Memory B cell (primary cell): ENCODE measurements around the gene IL10.
"Not testable (repeated sequence)": the region's sequence is repeated elsewhere in the genome, so short reads cannot be mapped to it uniquely, and the experiment has no call there.

Source experiments
- ATAC-seq: fragments of 150-1000 bp; cut with Tn5 transposase; 2 replicates; pipeline ENCODE4 v1.10.0; 2021; ENCODE audit warnings: low read depth, mild to moderate bottlenecking, moderate library complexity
- DNase-seq, 2 donors: peaks; one replicate each; pipeline ENCODE4 v3.0.0; 2022; ENCODE audit warnings: low spot score in 2 of 2
- H3K27ac Mint-ChIP-seq: one replicate; pipeline ENCODE4 v1.8.0; 2022; ENCODE audit warnings: mild to moderate bottlenecking, moderate library complexity, mixed read lengths
- H3K27me3 Mint-ChIP-seq: one replicate; pipeline ENCODE4 v1.8.0; 2022; ENCODE audit warnings: mixed read lengths
- H3K36me3 Mint-ChIP-seq: one replicate; pipeline ENCODE4 v1.8.0; 2022; ENCODE audit warnings: mild to moderate bottlenecking, mixed read lengths
- H3K4me1 Mint-ChIP-seq: one replicate; pipeline ENCODE4 v1.8.0; 2022; ENCODE audit warnings: mixed read lengths
- H3K4me3 Mint-ChIP-seq: one replicate; pipeline ENCODE4 v1.8.0; 2022; ENCODE audit warnings: mild to moderate bottlenecking, moderate library complexity, mixed read lengths
- H3K9me3 Mint-ChIP-seq: one replicate; pipeline ENCODE4 v1.8.0; 2022; ENCODE audit warnings: mixed read lengths

The IL10 gene

DNA sequence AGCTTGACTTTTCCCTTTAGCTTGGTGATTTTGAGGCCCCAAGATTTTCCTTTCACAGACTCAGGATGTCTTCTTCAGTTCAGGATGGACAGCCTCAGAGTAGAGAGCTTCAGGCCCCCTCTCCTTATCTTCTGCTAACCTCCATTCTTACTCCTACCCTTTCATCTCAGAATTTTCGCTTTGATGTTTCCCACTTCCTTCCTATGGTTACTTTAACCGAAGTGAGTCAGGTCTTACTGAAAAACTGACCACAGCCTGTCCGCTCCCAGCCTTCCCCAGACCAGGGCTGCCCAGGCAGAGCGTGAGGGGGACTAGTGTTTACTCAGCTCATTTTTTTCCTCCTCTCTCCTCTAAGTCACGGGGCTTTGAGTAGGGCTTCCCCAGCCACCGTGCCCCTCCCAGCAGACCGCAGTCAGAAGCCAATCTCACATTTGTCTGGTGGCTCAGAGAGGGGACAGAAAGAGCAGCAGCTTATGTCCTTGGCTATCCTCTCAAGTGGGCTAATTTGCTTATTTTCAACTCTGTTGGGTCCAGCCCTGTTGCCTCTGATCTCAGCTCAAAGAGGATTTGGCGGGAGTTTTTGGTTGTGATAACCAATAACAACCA lies 5.9 kb downstream of the IL10 start:
- H3K27ac Mint-ChIP-seq, result peak overlapping the region; percentile 15
- no peaks in the 10 kb centered on the region for H3K9me3 Mint-ChIP-seq
- H3K4me1 Mint-ChIP-seq, result peaks cover 37% of the 10 kb centered on the region
- H3K27me3 Mint-ChIP-seq, result no peaks in the 10 kb centered on the region
- ATAC-seq (peak; percentile 91), DNase-seq (peak in 1 of 2 donors; percentile 41)
- peak overlapping the region; percentile 35 for H3K4me3 Mint-ChIP-seq
- H3K36me3 Mint-ChIP-seq, result no peaks in the 10 kb centered on the region

DNA sequence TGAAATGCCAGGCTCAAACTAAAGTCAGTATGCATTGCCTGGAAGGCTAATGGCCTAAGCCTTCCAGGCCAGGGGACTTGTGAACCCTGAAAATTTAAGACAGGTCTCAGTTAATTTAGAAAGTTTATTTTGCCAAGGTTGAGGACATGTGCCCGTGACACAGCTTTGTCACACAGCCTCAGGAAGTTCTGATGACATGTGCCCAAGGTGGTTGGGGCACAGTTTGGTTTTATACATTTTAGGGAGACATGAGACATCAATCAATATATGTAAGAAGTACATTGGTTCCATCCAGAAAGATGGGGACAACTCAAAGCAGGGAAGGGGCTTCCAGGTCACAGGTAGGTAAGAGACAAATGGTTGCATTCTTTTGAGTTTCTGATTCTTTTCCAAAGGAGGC lies 6.5 kb downstream of the IL10 start:
- peaks cover 33% of the 10 kb centered on the region for H3K4me1 Mint-ChIP-seq
- not testable (repeated sequence) for H3K9me3 Mint-ChIP-seq, DNase-seq, H3K27me3 Mint-ChIP-seq, H3K36me3 Mint-ChIP-seq, ATAC-seq, H3K27ac Mint-ChIP-seq, H3K4me3 Mint-ChIP-seq

DNA sequence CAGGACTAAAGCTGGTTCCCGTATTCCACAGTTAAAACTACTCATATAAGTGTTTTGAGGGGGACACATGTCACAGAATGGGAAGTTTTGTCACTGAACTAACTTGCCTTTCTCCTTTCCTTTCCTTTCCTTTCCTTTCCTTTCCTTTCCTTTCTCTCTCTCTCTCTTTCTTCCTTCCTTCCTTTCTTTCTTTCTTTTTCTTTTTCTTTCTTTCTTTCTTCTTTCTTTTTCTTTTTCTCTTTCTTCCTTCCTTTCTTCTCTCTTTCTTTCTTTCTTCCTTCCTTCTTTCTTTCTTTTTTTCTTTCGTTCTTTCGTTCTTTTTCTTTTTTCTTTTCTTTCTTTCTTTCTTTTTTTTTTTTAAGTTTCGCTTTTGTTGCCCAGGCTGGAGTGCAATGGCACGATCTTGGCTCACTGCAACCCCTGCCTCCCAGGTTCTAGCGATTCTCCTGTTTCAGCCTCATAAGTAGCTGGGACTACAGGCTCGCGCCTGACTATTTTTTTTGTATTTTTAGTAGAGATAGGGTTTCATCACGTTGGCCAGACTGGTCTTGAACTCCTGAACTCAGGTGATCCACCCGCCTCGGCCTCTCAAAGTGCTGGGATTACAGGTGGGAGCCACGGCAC lies 9.4 kb downstream of the IL10 start:
- not testable (repeated sequence) for H3K27me3 Mint-ChIP-seq, H3K4me3 Mint-ChIP-seq, H3K27ac Mint-ChIP-seq, H3K36me3 Mint-ChIP-seq, H3K9me3 Mint-ChIP-seq, ATAC-seq, DNase-seq
- peaks cover 15% of the 10 kb centered on the region for H3K4me1 Mint-ChIP-seq

GRCh38 chr1:206761159-206761768 lies 11.0 kb downstream of the IL10 start:
- DNase-seq, result no peak
- Mint-ChIP-seq H3K4me1 (peaks cover 5% of the 10 kb centered on the region), H3K4me3 (no peak overlapping the region), H3K36me3 (no peaks in the 10 kb centered on the region), H3K27me3 (no peaks in the 10 kb centered on the region), H3K9me3 (no peaks in the 10 kb centered on the region), H3K27ac (no peak overlapping the region)
- ATAC-seq, result no peak

DNA sequence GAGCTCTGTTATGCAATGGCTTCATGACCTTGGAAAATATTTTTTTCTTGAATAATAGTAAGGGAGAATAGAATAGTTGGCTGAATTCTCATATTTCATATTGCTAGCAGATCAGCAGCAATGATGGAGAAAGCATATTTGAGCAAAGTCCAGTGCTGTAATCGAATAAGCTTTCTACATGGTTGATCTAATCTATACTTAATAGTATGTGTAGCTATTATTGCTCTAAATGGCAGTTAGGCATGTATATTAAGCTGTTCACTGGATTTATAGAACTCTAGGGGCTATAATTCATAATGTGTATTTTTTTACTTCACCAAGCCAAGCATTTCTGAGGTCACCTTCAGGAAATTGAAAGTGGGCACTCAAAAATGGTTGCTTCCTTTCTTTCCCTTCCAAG lies 11.7 kb downstream of the IL10 start:
- DNase-seq (no peak), ATAC-seq (no peak)
- Mint-ChIP-seq H3K4me1 (no peaks in the 10 kb centered on the region), H3K9me3 (no peaks in the 10 kb centered on the region), H3K36me3 (no peaks in the 10 kb centered on the region), H3K27me3 (no peaks in the 10 kb centered on the region), H3K27ac (no peak overlapping the region), H3K4me3 (no peak overlapping the region)

DNA sequence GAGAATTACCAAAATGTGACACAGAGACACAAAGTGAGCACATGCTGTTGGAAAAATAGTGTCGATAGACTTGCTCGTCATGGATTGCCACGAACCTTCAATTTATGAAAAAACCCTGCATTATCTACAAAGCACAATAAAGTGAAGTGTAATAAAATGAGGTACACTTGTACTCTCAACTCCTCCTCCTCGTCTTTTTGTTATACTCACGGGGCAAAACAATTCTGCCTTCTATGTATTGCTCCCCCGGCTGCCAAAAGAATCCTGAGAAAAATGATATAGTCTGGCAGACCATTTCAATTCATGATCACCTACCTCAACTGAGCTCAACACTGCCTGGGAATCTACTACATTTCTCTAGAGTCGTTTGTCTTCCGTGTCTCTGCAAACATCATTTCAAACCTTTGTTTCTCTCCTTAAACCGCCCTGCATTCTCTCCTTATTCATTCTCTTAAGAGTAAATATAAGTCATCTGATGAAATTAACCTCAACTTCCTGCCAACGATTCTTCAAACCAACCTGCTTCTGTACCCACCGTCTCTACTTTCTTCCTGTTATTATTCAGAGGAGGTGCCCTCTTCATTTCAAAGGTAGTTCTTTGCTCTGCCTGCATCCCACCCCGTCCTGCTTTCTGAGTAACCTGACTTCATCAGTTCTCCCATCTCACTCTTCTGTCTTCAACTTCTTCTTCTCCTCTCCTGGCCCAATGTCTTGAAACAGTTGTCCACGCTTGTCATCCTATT lies 14.6 kb downstream of the IL10 start:
- Mint-ChIP-seq H3K4me3 (no peak overlapping the region), H3K4me1 (peaks cover under 1% of the 10 kb centered on the region), H3K36me3 (peaks cover 4% of the 10 kb centered on the region), H3K9me3 (no peaks in the 10 kb centered on the region), H3K27ac (no peak overlapping the region), H3K27me3 (peaks cover 3% of the 10 kb centered on the region)
- DNase-seq (no peak), ATAC-seq (peak; percentile 80)

GRCh38 chr1:206754011-206754410 lies 18.3 kb downstream of the IL10 start:
- Mint-ChIP-seq H3K27me3 (peaks cover 8% of the 10 kb centered on the region), H3K9me3 (no peaks in the 10 kb centered on the region), H3K36me3 (peaks cover 4% of the 10 kb centered on the region), H3K4me3 (no peak overlapping the region), H3K4me1 (peaks cover 4% of the 10 kb centered on the region), H3K27ac (no peak overlapping the region)
- DNase-seq, result no peak
- ATAC-seq, result no peak

GRCh38 chr1:206753141-206753540 lies 19.2 kb downstream of the IL10 start:
- no peak overlapping the region for H3K4me3 Mint-ChIP-seq
- no peak for ATAC-seq
- H3K36me3 Mint-ChIP-seq, result peaks cover 4% of the 10 kb centered on the region
- H3K9me3 Mint-ChIP-seq, result no peaks in the 10 kb centered on the region
- no peak overlapping the region for H3K27ac Mint-ChIP-seq
- H3K27me3 Mint-ChIP-seq, result peaks cover 8% of the 10 kb centered on the region
- no peak for DNase-seq
- peaks cover 4% of the 10 kb centered on the region for H3K4me1 Mint-ChIP-seq

- Mint-ChIP-seq H3K9me3 (no peaks in the 10 kb centered on the region), H3K27me3 (peaks cover 8% of the 10 kb centered on the region), H3K4me3 (no peak overlapping the region), H3K36me3 (peaks cover 4% of the 10 kb centered on the region), H3K27ac (peak overlapping the region; percentile 28), H3K4me1 (peaks cover 4% of the 10 kb centered on the region)
- ATAC-seq (no peak), DNase-seq (no peak)
Measured at GRCh38 chr1:206752481-206752880, 19.8 kb downstream of the IL10 start.

DNA sequence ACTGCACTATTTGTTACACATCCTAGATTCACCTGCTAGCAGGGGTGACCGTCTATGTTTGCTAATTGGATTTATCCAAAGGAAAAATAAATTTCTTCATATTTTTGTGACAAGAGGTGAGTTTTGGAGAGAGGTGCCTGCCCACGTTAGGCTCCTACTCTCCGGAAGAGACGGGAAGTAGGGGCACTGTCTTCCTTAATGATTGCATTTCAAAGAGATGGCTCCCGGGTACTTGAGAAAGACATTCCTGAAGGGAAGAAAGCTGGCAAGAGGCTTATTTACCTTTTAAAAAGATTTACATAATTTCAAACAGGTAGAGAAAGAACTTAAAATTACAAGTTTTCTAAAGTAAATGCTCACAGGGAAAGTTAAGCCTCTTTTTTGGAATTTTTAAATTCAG lies 20.4 kb downstream of the IL10 start:
- H3K9me3 Mint-ChIP-seq, result no peaks in the 10 kb centered on the region
- H3K27me3 Mint-ChIP-seq, result peaks cover 8% of the 10 kb centered on the region
- no peak overlapping the region for H3K27ac Mint-ChIP-seq

GRCh38 chr1:206748348-206749030 lies 23.8 kb downstream of the IL10 start:
- H3K27me3 Mint-ChIP-seq, result peaks cover 6% of the 10 kb centered on the region
- H3K36me3 Mint-ChIP-seq, result no peaks in the 10 kb centered on the region
- H3K4me1 Mint-ChIP-seq, result peaks cover 10% of the 10 kb centered on the region
- H3K27ac Mint-ChIP-seq, result no peak overlapping the region
- ATAC-seq (no peak), DNase-seq (no peak)
- no peaks in the 10 kb centered on the region for H3K9me3 Mint-ChIP-seq
- H3K4me3 Mint-ChIP-seq, result no peak overlapping the region

More for the DNA sequence above, 20.4 kb downstream of the IL10 start:
- Mint-ChIP-seq H3K36me3 (peaks cover 4% of the 10 kb centered on the region), H3K4me1 (peaks cover 4% of the 10 kb centered on the region), H3K4me3 (no peak overlapping the region)
- no peak for DNase-seq
- no peak for ATAC-seq

- Mint-ChIP-seq H3K36me3 (no peaks in the 10 kb centered on the region), H3K27me3 (peaks cover 2% of the 10 kb centered on the region), H3K4me1 (peaks cover 22% of the 10 kb centered on the region), H3K4me3 (no peak overlapping the region), H3K27ac (no peak overlapping the region), H3K9me3 (no peaks in the 10 kb centered on the region)
- no peak for ATAC-seq
- DNase-seq, result no peak
Measured at GRCh38 chr1:206745301-206745700, 27.0 kb downstream of the IL10 start.

DNA sequence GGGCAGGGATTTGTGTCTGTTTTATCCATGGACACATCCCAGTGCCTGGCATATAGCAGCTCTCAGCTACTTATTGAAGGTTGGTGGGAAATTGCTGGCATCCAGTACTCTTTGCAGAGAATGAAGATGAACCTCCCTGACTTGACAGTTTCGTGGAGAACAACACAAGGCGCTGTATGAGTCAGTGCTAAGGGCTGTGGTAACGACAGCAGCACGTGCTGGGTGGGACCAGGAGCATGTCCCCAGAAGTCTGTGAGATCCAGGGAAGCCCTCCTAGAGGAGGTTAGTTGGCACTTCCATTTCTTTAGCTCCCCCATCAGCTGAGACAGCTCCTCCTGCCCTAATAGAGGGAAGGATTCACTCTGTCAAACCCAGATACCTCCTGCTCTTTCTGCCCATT lies 27.6 kb downstream of the IL10 start:
- Mint-ChIP-seq H3K4me3 (no peak overlapping the region), H3K27ac (no peak overlapping the region), H3K36me3 (no peaks in the 10 kb centered on the region), H3K9me3 (no peaks in the 10 kb centered on the region), H3K4me1 (peaks cover 25% of the 10 kb centered on the region), H3K27me3 (peaks cover 2% of the 10 kb centered on the region)
- DNase-seq (no peak), ATAC-seq (no peak)
